ENCODE measurements around the gene FRYL. TPM values are rescaled to one million over a fixed set of nuclear protein-coding genes. Genes with fewer than 3 reads are reported as not detected.

FRYL gene
- total RNA-seq, 1 experiment from 2014 or later, result 10.6 TPM

GRCh38 chr4:48556268-48556667 lies 223.8 kb downstream of the FRYL start:
- no peak for DNase-seq (ENCODE audit: low read depth)
- in situ Hi-C loops (cut with HindIII; ENCODE audit: low pct_unique_long_range_greater_than_20kb, low sequenced_read_pairs), result no loop called here

- in situ Hi-C loops (cut with HindIII; ENCODE audit: low pct_unique_long_range_greater_than_20kb, low sequenced_read_pairs), result no loop called here
- DNase-seq (ENCODE audit: low read depth), result no peak
These were observed 225.5 kb downstream of the FRYL start for GRCh38 chr4:48554606-48555005.

DNA sequence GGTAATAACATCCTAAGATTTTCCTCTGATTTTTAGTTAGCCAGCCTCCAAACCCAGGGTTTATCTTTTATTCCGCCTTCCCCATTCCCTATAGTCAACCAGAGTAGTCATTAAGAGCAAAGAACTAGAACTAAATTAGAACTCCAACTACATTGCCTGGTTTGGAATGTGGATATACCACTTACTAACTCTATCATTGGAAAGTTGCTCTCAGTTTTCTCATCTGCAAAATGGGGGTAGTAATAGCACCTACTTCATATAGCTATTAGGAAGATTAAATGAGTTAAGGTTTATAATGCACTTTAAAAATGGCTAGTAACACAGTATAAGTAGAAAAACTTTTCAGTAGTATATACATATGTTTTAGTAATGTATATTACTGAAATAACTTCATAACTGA lies 226.4 kb downstream of the FRYL start:
- in situ Hi-C loops (cut with HindIII; ENCODE audit: low pct_unique_long_range_greater_than_20kb, low sequenced_read_pairs), result no loop called here
- DNase-seq (ENCODE audit: low read depth), result no peak

- in situ Hi-C loops (cut with HindIII; ENCODE audit: low pct_unique_long_range_greater_than_20kb, low sequenced_read_pairs), result no loop called here
- DNase-seq (ENCODE audit: low read depth), result no peak
These were observed 233.7 kb downstream of the FRYL start for GRCh38 chr4:48546336-48546735.

DNA sequence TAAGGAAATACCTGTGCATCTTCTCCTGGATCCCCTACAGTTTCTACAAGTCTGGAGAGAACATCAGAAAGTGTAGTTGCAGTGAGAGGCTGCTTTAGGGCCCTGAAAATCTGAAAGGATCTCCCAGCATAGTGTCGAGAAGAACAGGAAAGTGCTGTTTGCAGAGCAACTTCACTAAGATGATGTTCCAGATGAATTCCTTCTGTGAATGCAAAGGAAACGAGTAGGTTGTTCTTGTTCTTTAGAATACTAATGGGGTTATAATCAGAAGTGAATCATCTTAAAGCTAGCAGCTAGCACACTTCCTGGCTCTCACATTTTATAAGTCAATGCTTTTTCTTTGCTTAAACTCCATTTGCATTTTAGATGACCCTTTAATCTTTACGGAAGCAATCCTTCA lies 236.3 kb downstream of the FRYL start:
- DNase-seq (ENCODE audit: low read depth), result no peak

DNA sequence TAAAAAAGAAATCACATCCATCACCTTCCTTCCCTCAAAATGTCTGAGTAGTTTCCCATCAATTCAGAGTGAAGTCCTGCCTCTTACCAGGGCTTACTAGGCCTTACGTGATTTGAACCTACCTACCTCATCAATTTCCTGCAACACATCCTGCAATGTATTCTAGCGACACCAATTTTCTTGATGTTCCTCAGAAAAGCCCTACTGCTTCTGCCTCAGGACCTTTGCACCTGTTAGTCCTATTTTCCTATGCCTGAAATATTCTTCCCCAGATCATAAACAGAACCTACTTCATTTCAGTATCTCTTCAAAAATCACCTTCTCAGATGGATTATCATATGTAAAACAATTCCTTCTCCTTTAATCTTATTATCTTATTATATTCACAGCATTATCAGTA lies 237.2 kb downstream of the FRYL start:
- in situ Hi-C loops (cut with HindIII; ENCODE audit: low pct_unique_long_range_greater_than_20kb, low sequenced_read_pairs), result no loop called here
- no peak for DNase-seq (ENCODE audit: low read depth)

More for the DNA sequence above, 236.3 kb downstream of the FRYL start:
- in situ Hi-C loops (cut with HindIII; ENCODE audit: low pct_unique_long_range_greater_than_20kb, low sequenced_read_pairs), result no loop called here

GRCh38 chr4:48539597-48539996 lies 240.5 kb downstream of the FRYL start:
- DNase-seq (ENCODE audit: low read depth), result no peak
- in situ Hi-C loops (cut with HindIII; ENCODE audit: low pct_unique_long_range_greater_than_20kb, low sequenced_read_pairs), result no loop called here

DNA sequence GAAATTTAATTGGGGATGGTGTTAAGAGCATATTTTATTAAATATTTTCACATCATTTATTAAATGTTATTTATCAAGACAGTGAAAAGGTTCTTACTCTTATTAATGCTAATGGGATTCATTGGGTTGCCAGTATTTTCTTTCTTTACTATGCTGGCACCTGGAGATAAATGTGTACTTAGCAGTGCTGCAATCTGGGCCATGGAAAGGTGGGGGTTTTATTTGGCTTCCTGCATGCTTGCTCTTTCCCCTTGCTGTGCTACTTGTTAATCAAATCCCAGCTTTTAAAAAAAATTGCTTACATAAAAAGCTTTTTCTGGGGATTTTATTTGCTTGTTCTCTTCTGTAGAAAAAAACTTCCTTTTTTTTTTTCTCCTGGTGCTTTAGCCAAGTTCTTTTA lies 241.7 kb downstream of the FRYL start:
- in situ Hi-C loops (cut with HindIII; ENCODE audit: low pct_unique_long_range_greater_than_20kb, low sequenced_read_pairs), result no loop called here
- no peak for DNase-seq (ENCODE audit: low read depth)

GRCh38 chr4:48526406-48526805 lies 253.7 kb downstream of the FRYL start:
- in situ Hi-C loops (cut with HindIII; ENCODE audit: low pct_unique_long_range_greater_than_20kb, low sequenced_read_pairs), result no loop called here
- no peak for DNase-seq (ENCODE audit: low read depth)

- in situ Hi-C loops (cut with HindIII; ENCODE audit: low pct_unique_long_range_greater_than_20kb, low sequenced_read_pairs), result no loop called here
- no peak for DNase-seq (ENCODE audit: low read depth)
These were observed 261.9 kb downstream of the FRYL start for GRCh38 chr4:48518143-48518542.

DNA sequence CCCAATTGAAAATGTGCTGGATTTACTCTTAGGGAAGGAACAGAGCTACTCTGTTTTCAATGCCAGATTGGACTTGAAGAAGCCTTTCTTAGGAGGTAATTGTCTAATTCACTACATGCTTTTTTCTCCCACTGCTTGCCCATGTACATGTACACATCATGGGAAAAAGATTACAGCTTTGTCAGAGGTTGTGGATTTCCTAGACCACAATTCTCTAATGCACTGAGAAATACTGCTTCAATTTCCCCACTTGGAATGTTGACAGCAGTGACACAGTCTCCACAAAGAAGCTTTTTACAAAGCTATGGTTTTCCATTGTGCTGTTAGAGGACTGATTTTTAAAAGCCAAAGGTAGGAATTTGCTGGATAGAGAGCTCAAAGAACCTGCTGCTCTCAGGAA lies 270.5 kb downstream of the FRYL start:
- in situ Hi-C loops (cut with HindIII; ENCODE audit: low pct_unique_long_range_greater_than_20kb, low sequenced_read_pairs), result no loop called here
- DNase-seq (ENCODE audit: low read depth), result no peak

DNA sequence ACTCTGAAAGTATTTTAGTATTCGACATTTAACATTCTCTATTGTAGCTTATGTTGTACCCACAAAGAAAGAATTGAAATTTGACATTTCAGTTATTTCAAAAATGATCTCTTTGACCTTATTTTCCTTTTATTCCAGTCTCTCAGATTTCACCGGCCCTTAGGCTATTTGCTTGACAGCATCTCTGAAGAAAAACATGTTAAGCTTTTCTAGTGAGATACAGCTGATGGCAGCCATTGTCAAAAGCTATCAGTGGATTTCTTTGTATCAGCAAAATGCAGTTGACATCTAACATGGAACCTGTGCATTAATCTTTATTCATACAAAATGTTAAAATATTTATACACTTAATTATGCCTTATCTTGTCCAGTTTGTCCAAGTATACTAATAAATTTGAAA lies 273.4 kb downstream of the FRYL start:
- DNase-seq (ENCODE audit: low read depth), result no peak
- in situ Hi-C loops (cut with HindIII; ENCODE audit: low pct_unique_long_range_greater_than_20kb, low sequenced_read_pairs), result no loop called here

DNA sequence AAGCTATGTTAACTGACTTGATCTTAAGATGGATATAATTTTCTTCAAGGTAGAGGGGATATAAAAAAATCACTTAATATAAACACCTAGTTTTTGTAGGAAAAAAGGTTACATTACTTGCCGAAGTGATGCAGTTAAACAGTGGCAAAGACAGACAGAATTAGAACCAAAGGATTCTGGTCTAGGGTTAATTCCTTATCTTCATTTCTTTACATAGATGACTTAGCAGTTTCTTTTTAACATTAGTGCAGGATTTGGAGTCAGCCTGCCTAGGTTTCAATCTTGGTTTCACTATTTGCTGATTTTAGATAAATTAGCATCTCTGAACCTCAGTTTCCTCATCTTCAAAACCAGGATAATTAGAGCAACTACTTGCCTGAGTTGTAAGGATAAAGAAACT lies 275.7 kb downstream of the FRYL start:
- in situ Hi-C loops (cut with HindIII; ENCODE audit: low pct_unique_long_range_greater_than_20kb, low sequenced_read_pairs), result no loop called here
- peak; percentile 5 for DNase-seq (ENCODE audit: low read depth)

GRCh38 chr4:48504026-48504330 lies 276.1 kb downstream of the FRYL start:
- in situ Hi-C loops (cut with HindIII; ENCODE audit: low pct_unique_long_range_greater_than_20kb, low sequenced_read_pairs), result no loop called here
- DNase-seq (ENCODE audit: low read depth), result no peak

GRCh38 chr4:48503233-48504025 lies 276.6 kb downstream of the FRYL start:
- in situ Hi-C loops (cut with HindIII; ENCODE audit: low pct_unique_long_range_greater_than_20kb, low sequenced_read_pairs), result no loop called here
- DNase-seq (ENCODE audit: low read depth), result no peak

GRCh38 chr4:48499551-48500066 lies 280.5 kb downstream of the FRYL start:
- in situ Hi-C loops (cut with HindIII; ENCODE audit: low pct_unique_long_range_greater_than_20kb, low sequenced_read_pairs), result no loop called here
- no peak for DNase-seq (ENCODE audit: low read depth)

DNA sequence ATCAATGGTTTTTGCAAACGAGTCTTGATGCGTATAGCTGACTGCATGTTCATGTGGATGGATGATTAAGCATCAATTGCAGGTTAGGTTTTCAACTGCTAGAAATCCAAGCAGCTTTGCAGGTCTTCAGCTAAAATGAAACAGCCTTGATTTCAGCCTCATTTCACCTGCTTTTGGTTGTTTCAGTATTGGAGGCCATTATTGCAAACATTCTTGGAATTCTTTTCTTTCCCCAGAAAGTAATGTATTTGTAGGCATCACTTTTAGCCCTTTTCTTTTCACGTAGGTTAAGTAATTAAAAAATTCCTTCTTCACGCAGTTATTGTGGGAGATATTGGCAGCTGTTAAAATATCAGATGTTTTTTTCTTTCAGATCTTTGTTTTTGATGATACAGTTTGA lies 281.2 kb downstream of the FRYL start:
- in situ Hi-C loops (cut with HindIII; ENCODE audit: low pct_unique_long_range_greater_than_20kb, low sequenced_read_pairs), result no loop called here

DNA sequence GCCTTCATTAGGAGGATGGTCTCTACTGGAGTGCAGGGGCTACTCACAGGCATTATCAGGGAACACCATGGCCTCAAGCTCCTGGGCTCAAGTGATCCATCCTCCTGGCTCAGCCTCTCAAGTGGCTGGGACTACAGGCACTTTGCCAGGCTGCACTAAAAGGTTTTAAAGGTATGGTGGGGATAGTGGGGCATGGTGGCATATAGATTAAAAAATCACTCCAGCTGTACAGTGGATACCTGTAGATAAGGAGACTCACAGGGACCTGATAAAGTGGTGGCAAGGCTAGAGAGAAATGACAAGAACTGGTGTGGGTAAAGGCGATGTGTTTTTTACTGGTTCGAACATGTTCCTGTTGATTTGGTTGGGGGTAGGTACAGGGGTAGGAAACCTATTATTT lies 284.1 kb downstream of the FRYL start:
- no peak for DNase-seq (ENCODE audit: low read depth)
- in situ Hi-C loops (cut with HindIII; ENCODE audit: low pct_unique_long_range_greater_than_20kb, low sequenced_read_pairs), result no loop called here

More for the DNA sequence above, 281.2 kb downstream of the FRYL start:
- no peak for DNase-seq (ENCODE audit: low read depth)

- in situ Hi-C loops (cut with HindIII; ENCODE audit: low pct_unique_long_range_greater_than_20kb, low sequenced_read_pairs), result no loop called here
- DNase-seq (ENCODE audit: low read depth), result no peak
These were observed 286.5 kb downstream of the FRYL start for GRCh38 chr4:48493452-48494100.
